Uterus (tissue), 2 donors: ENCODE results near the gene DONSON.

Experiments
- CTCF ChIP-seq, 4 experiments: fragments of 200-600 bp in 2 of 4; fragments of 450-650 bp in 2 of 4; sonication (generic) in 2 of 4; IDR thresholded peaks; one replicate each; pipeline ENCODE4 v1.5.1; 2016 to 2019; ENCODE audit warnings: antibody characterized with exemption in 4 of 4, mild to moderate bottlenecking in 2 of 4, moderate library complexity in 1 of 4
- POLR2A ChIP-seq, 2 donors: fragments of 450-650 bp; IDR thresholded peaks; one replicate each; pipeline ENCODE4 v1.6.1; 2016; ENCODE audit warnings: antibody characterized with exemption in 2 of 2, mild to moderate bottlenecking in 1 of 2, moderate library complexity in 1 of 2

- TF ChIP-seq CTCF (IDR thresholded peaks at IDR 0.05) (no peak), POLR2A (IDR thresholded peaks at IDR 0.05) (no peak)
Observed at GRCh38 chr21:33562389-33562788, 26.1 kb downstream of the DONSON start.
